H9 (cell line): ENCODE measurements around the gene NUBP1. TPM values are rescaled to one million over a fixed set of nuclear protein-coding genes. Genes with fewer than 3 reads are reported as not detected.

Experiments used
- DNase-seq: peaks from one replicate; pipeline ENCODE4 v3.0.0-alpha.2; 2017
- H2AFZ ChIP-seq: one replicate; pipeline ENCODE4 v1.6.1; 2013; ENCODE audit warnings: mild to moderate bottlenecking, low read length, control low read depth, moderate library complexity
- H2AK5ac ChIP-seq: 2 replicates; pipeline ENCODE4 v1.6.1; 2013; ENCODE audit warnings: low read length, control low read depth, mixed read lengths; ENCODE audit not compliant: insufficient read length
- H2BK120ac ChIP-seq: one replicate; pipeline ENCODE4 v1.6.1; 2013; ENCODE audit warnings: low read depth, mild to moderate bottlenecking, low read length, control low read depth, inconsistent platforms; ENCODE audit not compliant: poor library complexity, severe bottlenecking
- H2BK12ac ChIP-seq: 2 replicates; pipeline ENCODE4 v1.6.1; 2013; ENCODE audit warnings: low read length, control low read depth, mixed read lengths, low read depth; ENCODE audit not compliant: insufficient read length
- H2BK15ac ChIP-seq: 2 replicates; pipeline ENCODE4 v1.6.1; 2013; ENCODE audit warnings: low read depth, low read length, control low read depth
- H2BK20ac ChIP-seq: one replicate; pipeline ENCODE4 v1.6.1; 2013; ENCODE audit warnings: low read depth, mild to moderate bottlenecking, low read length, control low read depth, inconsistent platforms; ENCODE audit not compliant: poor library complexity, severe bottlenecking
- H2BK5ac ChIP-seq: 2 replicates; pipeline ENCODE4 v1.6.1; 2013; ENCODE audit warnings: low read length, control low read depth, mixed read lengths; ENCODE audit not compliant: insufficient read length
- H3K14ac ChIP-seq: 2 replicates; pipeline ENCODE4 v1.6.1; 2013; ENCODE audit warnings: low read length, control low read depth; ENCODE audit not compliant: insufficient read depth
- H3K18ac ChIP-seq: 2 replicates; pipeline ENCODE4 v1.6.1; 2013; ENCODE audit warnings: low read depth, mild to moderate bottlenecking, mixed read lengths, low read length, control low read depth; ENCODE audit not compliant: insufficient read length
- H3K23ac ChIP-seq: 2 replicates; pipeline ENCODE4 v1.6.1; 2013; ENCODE audit warnings: low read length, control low read depth, mixed read lengths, low read depth; ENCODE audit not compliant: insufficient read length
- H3K23me2 ChIP-seq: 2 replicates; pipeline ENCODE4 v1.6.1; 2013; ENCODE audit warnings: low read depth, mild to moderate bottlenecking, mixed read lengths, low read length, control low read depth; ENCODE audit not compliant: insufficient read length, poor library complexity, severe bottlenecking
- H3K27ac ChIP-seq: 2 replicates; pipeline ENCODE4 v1.5.1; 2013; ENCODE audit warnings: low read length, control low read depth, mixed read lengths, low read depth; ENCODE audit not compliant: insufficient read length
- H3K27me3 ChIP-seq: 2 replicates; pipeline ENCODE4 v1.6.1; 2013; ENCODE audit warnings: low read length, control low read depth, inconsistent platforms; ENCODE audit not compliant: insufficient read depth
- H3K4ac ChIP-seq: 2 replicates; pipeline ENCODE4 v1.6.1; 2013; ENCODE audit warnings: low read depth, mild to moderate bottlenecking, control low read depth, inconsistent platforms, low read length, moderate library complexity
- H3K4me1 ChIP-seq: 2 replicates; pipeline ENCODE4 v1.6.1; 2013; ENCODE audit warnings: low read length, control low read depth, inconsistent platforms; ENCODE audit not compliant: insufficient read depth
- H3K4me2 ChIP-seq: 2 replicates; pipeline ENCODE4 v1.6.1; 2013; ENCODE audit warnings: low read length, control low read depth, mixed read lengths; ENCODE audit not compliant: insufficient read length, insufficient read depth
- H3K56ac ChIP-seq: 2 replicates; pipeline ENCODE4 v1.6.1; 2013; ENCODE audit warnings: low read depth, mild to moderate bottlenecking, mixed read lengths, low read length, control low read depth; ENCODE audit not compliant: insufficient read length
- H3K79me1 ChIP-seq: 2 replicates; pipeline ENCODE4 v1.6.1; 2013; ENCODE audit warnings: low read depth, mild to moderate bottlenecking, moderate library complexity, low read length, control low read depth, inconsistent platforms; ENCODE audit not compliant: insufficient read depth, poor library complexity, severe bottlenecking
- H3K79me2 ChIP-seq: 2 replicates; pipeline ENCODE4 v1.6.1; 2013; ENCODE audit warnings: low read length, control low read depth, inconsistent platforms; ENCODE audit not compliant: insufficient read depth
- H3K9ac ChIP-seq: 2 replicates; pipeline ENCODE4 v1.6.1; 2013; ENCODE audit warnings: low read length, control low read depth, mixed read lengths; ENCODE audit not compliant: insufficient read length; ENCODE audit errors: extremely low read depth
- H3K9me3 ChIP-seq: one replicate; pipeline ENCODE4 v1.6.1; 2013; ENCODE audit warnings: low read depth, low read length, inconsistent platforms; ENCODE audit not compliant: control insufficient read depth
- H3T11ph ChIP-seq: one replicate; pipeline ENCODE4 v1.6.1; 2013; ENCODE audit warnings: mild to moderate bottlenecking, low read length, control low read depth, inconsistent platforms
- H4K20me1 ChIP-seq: one replicate; pipeline ENCODE4 v1.6.1; 2013; ENCODE audit not compliant: control insufficient read depth, insufficient read length, insufficient read depth
- H4K5ac ChIP-seq: 2 replicates; pipeline ENCODE4 v1.6.1; 2013; ENCODE audit warnings: low read depth, mild to moderate bottlenecking, mixed read lengths, low read length, control low read depth; ENCODE audit not compliant: insufficient read length
- H4K8ac ChIP-seq: replicated peaks from 2 replicates; pipeline ENCODE4 v1.6.1; 2013; ENCODE audit warnings: low read length, control low read depth, mixed read lengths, low read depth; ENCODE audit not compliant: insufficient read length
- H4K91ac ChIP-seq: 2 replicates; pipeline ENCODE4 v1.6.1; 2013; ENCODE audit warnings: low read depth, mild to moderate bottlenecking, moderate library complexity, mixed read lengths, low read length, control low read depth; ENCODE audit not compliant: insufficient read length
- H3K27ac Mint-ChIP-seq, 3 experiments: 2 replicates in 2 of 3; 3 replicates in 1 of 3; pipeline ENCODE4 v1.8.0; 2020 to 2021; ENCODE audit warnings: mixed read lengths in 3 of 3, mild to moderate bottlenecking in 1 of 3, moderate library complexity in 1 of 3
- H3K27me3 Mint-ChIP-seq: 2 replicates; pipeline ENCODE4 v1.8.0; 2021; ENCODE audit warnings: low read depth, mild to moderate bottlenecking, moderate library complexity, mixed read lengths
- H3K36me3 Mint-ChIP-seq, 3 experiments: 2 replicates in 2 of 3; 3 replicates in 1 of 3; pipeline ENCODE4 v1.8.0; 2020 to 2021; ENCODE audit warnings: low read depth in 3 of 3, mixed read lengths in 3 of 3; ENCODE audit not compliant: insufficient read depth in 1 of 3
- H3K4me1 Mint-ChIP-seq, 2 experiments: 2 replicates each; pipeline ENCODE4 v1.8.0; 2020; ENCODE audit warnings: mixed read lengths in 2 of 2
- H3K4me3 Mint-ChIP-seq, 2 experiments: 2 replicates in 1 of 2; 3 replicates in 1 of 2; pipeline ENCODE4 v1.8.0; 2020 to 2021; ENCODE audit warnings: mild to moderate bottlenecking in 2 of 2, mixed read lengths in 2 of 2, moderate library complexity in 1 of 2
- H3K9me3 Mint-ChIP-seq, 2 experiments: 2 replicates in 1 of 2; 3 replicates in 1 of 2; pipeline ENCODE4 v1.8.0; 2020; ENCODE audit warnings: mild to moderate bottlenecking in 2 of 2, mixed read lengths in 2 of 2, moderate library complexity in 1 of 2
- CTCF ChIP-seq: fragments of 200-600 bp; sonication (generic); conservative IDR thresholded peaks from 3 replicates; pipeline ENCODE4 v1.8.0; 2021; ENCODE audit warnings: antibody characterized with exemption, mild to moderate bottlenecking
- WGBS: extraction: QIAGEN DNeasy Blood & Tissue Kit; methylation state at CpG from one replicate; pipeline ENCODE4 v1.1.7; 2013; ENCODE audit warnings: missing lambda C conversion rate, low lambda C conversion rate, mixed read lengths; ENCODE audit not compliant: insufficient read length; ENCODE audit errors: extremely low coverage; 5-methylcytosine and 5-hydroxymethylcytosine counted together
- total RNA-seq: library from RNA; stranded (reverse); gene quantifications from 2 replicates; pipeline ENCODE4 v1.2.1, GENCODE V29; 2021

NUBP1 gene
- total RNA-seq, 1 experiment from 2014 or later: 36.5 TPM

- no peak overlapping the region for H2BK5ac ChIP-seq
- no peak overlapping the region for H3K14ac ChIP-seq
- no peak overlapping the region for H3K9ac ChIP-seq
- no peak overlapping the region for H3K56ac ChIP-seq
- H3K27ac ChIP-seq: no peak overlapping the region
- H3K9me3 Mint-ChIP-seq: peaks cover 4% of the 10 kb centered on the region in 2 experiments; a peak in 2 of 5 replicates
- H3K27ac Mint-ChIP-seq: no peak overlapping the region
- no peaks in the 10 kb centered on the region for H3K79me1 ChIP-seq
- DNase-seq: no peak
- no peak overlapping the region for H3K23ac ChIP-seq
- no peak overlapping the region for H3K4me3 Mint-ChIP-seq
- peaks cover 2% of the 10 kb centered on the region; the same call in 1 of the 2 replicates for H3K27me3 Mint-ChIP-seq
- H2AK5ac ChIP-seq: no peak overlapping the region
- H3K79me2 ChIP-seq: no peaks in the 10 kb centered on the region
- no peak overlapping the region for H3K4ac ChIP-seq
- no peak for TF ChIP-seq CTCF
- H2BK20ac ChIP-seq: no peak overlapping the region
- H3K18ac ChIP-seq: no peak overlapping the region
- WGBS: no CpG with 5 or more reads among the region's 21 CpGs
- no peak overlapping the region for H4K8ac ChIP-seq
- H2BK12ac ChIP-seq: no peak overlapping the region
- no peak overlapping the region for H4K91ac ChIP-seq
- no peak overlapping the region for H4K5ac ChIP-seq
- H2BK120ac ChIP-seq: no peak overlapping the region
- no peaks in the 10 kb centered on the region for H3K27me3 ChIP-seq
- H3T11ph ChIP-seq: no peak overlapping the region
- no peak overlapping the region for H2BK15ac ChIP-seq
- H3K4me2 ChIP-seq: no peak overlapping the region
- H3K36me3 Mint-ChIP-seq: no peaks in the 10 kb centered on the region
- no peaks in the 10 kb centered on the region for H4K20me1 ChIP-seq
- no peaks in the 10 kb centered on the region; the same call in 1 of the 2 replicates for H3K4me1 ChIP-seq
- H3K9me3 ChIP-seq: no peaks in the 10 kb centered on the region
- H3K4me1 Mint-ChIP-seq: peaks cover 7 to 8% of the 10 kb centered on the region in 2 experiments
- no peak overlapping the region for H2AFZ ChIP-seq
- H3K23me2 ChIP-seq: no peaks in the 10 kb centered on the region
Observed at GRCh38 chr16:10694306-10694705, 49.3 kb upstream of the NUBP1 start.
